ENCODE results near the gene NPIPB9.
"Not testable (repeated sequence)": the region's sequence is repeated elsewhere in the genome, so short reads cannot be mapped to it uniquely, and the experiment has no call there.

The NPIPB9 gene

DNA sequence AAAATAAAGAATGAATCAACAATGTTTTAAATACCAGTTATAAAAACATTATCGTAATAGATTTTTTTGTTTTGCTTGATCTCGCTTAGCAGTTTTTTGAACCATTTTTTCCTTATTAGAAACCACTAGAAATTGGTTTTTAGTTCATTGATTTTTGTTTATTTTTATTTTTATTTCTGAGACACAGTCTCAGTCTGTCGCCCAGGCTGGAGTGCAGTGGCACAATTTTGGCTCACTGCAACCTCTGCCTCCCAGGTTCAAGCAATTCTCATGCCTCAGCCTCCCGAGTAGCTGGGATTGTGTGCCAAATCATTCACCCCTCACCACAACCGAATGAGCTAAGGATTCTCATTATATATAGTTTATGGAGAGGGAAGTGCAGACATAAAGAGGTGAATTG is at the start of gene NPIPB9:
TSS of gene NPIPB9 (plus strand) at position 301 of the 400 bp plus-strand sequence.
- H3K36me3 ChIP-seq (ENCODE audit: control insufficient read depth, insufficient read depth, low read length); H3K27me3 ChIP-seq (ENCODE audit: control insufficient read depth, insufficient read depth, low read length); H3K4me1 ChIP-seq (ENCODE audit: control insufficient read depth, insufficient read depth, low read length); H3K9me3 ChIP-seq (ENCODE audit: control insufficient read depth, low read length); H3K9ac ChIP-seq (ENCODE audit: low read length); H3K4me3 ChIP-seq (ENCODE audit: low read length): not testable (repeated sequence)

- not testable (repeated sequence) for H3K4me1 ChIP-seq (ENCODE audit: control insufficient read depth, insufficient read depth, low read length); H3K9ac ChIP-seq (ENCODE audit: low read length); H3K36me3 ChIP-seq (ENCODE audit: control insufficient read depth, insufficient read depth, low read length); H3K27me3 ChIP-seq (ENCODE audit: control insufficient read depth, insufficient read depth, low read length); H3K4me3 ChIP-seq (ENCODE audit: low read length); H3K9me3 ChIP-seq (ENCODE audit: control insufficient read depth, low read length)
Measured at GRCh38 chr16:28704246-28704645, 47.3 kb upstream of the NPIPB9 start.

- not testable (repeated sequence) for H3K9me3 ChIP-seq (ENCODE audit: control insufficient read depth, low read length); H3K36me3 ChIP-seq (ENCODE audit: control insufficient read depth, insufficient read depth, low read length); H3K4me3 ChIP-seq (ENCODE audit: low read length); H3K27me3 ChIP-seq (ENCODE audit: control insufficient read depth, insufficient read depth, low read length); H3K4me1 ChIP-seq (ENCODE audit: control insufficient read depth, insufficient read depth, low read length); H3K9ac ChIP-seq (ENCODE audit: low read length)
Measured at GRCh38 chr16:28711220-28712083, 40.1 kb upstream of the NPIPB9 start, which contains the start of gene EIF3C. Gene EIF3C, plus strand, starts transcription at chr16:28711464. Its CDS starts 223 bp downstream, at chr16:28711687.

GRCh38 chr16:28722852-28723650 is 28.5 kb upstream of the NPIPB9 start:
- not testable (repeated sequence) for H3K4me1 ChIP-seq (ENCODE audit: control insufficient read depth, insufficient read depth, low read length); H3K4me3 ChIP-seq (ENCODE audit: low read length); H3K9me3 ChIP-seq (ENCODE audit: control insufficient read depth, low read length); H3K27me3 ChIP-seq (ENCODE audit: control insufficient read depth, insufficient read depth, low read length); H3K9ac ChIP-seq (ENCODE audit: low read length); H3K36me3 ChIP-seq (ENCODE audit: control insufficient read depth, insufficient read depth, low read length)

DNA sequence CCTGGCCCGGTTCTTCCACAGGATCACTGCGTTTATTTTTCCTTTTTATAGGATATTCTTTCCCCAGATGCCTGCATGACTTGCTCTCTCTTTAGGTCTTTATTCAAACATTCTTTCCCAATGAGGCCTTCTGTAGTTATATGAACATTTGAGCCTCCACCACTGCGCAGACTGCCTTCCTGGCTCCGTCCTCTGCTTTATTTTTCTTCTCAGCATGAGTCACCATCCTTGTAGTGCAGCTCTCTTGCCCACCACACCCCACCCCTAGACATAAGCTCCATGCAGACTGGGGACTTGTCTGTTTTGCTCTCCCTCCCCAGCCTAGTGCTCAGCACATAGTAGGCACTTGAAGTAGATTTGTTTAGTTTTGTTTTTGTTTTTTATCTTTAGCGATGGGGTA is 20.3 kb upstream of the NPIPB9 start:
- H3K36me3 ChIP-seq (ENCODE audit: control insufficient read depth, insufficient read depth, low read length); H3K9me3 ChIP-seq (ENCODE audit: control insufficient read depth, low read length); H3K4me1 ChIP-seq (ENCODE audit: control insufficient read depth, insufficient read depth, low read length); H3K9ac ChIP-seq (ENCODE audit: low read length); H3K4me3 ChIP-seq (ENCODE audit: low read length); H3K27me3 ChIP-seq (ENCODE audit: control insufficient read depth, insufficient read depth, low read length): not testable (repeated sequence)

DNA sequence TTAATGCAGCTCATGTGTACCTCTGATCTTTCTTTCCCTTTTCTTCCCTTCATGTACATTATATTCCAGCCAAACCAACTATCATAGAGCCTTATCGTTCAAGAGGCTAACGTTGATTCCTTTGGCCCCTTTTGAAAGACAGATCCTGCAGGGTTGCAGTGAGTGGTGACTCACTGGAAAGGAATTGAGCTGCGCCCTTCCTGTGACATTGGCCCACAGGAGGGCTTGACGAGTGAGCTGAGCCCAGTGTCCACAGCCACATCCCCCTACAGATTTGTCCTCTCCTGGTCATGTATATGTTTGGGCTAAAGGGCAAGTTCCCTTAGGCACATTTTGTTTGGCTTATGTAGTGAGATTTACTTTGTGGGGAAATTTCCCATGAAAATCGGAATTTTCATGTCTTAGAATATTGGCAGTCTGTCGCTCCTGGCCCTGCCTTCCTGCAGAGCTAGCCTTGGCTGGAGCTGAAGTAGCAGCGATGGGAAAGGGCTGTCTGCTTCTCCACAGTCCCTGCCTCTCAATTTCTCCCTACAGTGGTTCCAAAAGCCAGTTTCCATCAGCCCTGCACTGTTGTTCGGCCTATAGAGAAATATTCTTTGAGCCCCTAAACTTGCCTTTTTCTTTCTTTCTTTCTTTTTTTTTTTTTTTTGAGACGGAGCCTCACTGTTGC is 19.0 kb upstream of the NPIPB9 start:
- H3K4me1 ChIP-seq (ENCODE audit: control insufficient read depth, insufficient read depth, low read length); H3K9me3 ChIP-seq (ENCODE audit: control insufficient read depth, low read length); H3K27me3 ChIP-seq (ENCODE audit: control insufficient read depth, insufficient read depth, low read length); H3K4me3 ChIP-seq (ENCODE audit: low read length); H3K9ac ChIP-seq (ENCODE audit: low read length); H3K36me3 ChIP-seq (ENCODE audit: control insufficient read depth, insufficient read depth, low read length): not testable (repeated sequence)

DNA sequence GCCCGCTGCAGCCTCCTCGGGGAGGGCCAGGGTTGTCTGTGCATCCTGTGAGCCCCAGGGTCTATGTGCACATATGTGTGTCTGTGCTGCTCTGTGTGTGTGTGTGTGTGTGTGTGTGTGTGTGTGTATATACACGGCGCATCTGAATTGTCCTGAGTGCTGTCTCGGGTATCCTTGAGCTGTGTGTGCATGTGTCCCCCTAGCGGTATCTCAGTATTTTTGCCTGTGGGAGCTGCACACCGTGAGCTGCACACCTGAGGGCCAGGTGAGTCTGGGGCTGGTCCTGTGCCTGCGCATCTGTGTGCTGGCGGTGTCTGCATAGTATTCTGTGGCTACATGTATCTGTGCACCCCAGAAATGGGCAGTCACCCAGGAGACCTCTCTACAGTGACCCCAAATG is 11.8 kb upstream of the NPIPB9 start:
- H3K4me3 ChIP-seq (ENCODE audit: low read length); H3K36me3 ChIP-seq (ENCODE audit: control insufficient read depth, insufficient read depth, low read length); H3K9ac ChIP-seq (ENCODE audit: low read length); H3K4me1 ChIP-seq (ENCODE audit: control insufficient read depth, insufficient read depth, low read length); H3K9me3 ChIP-seq (ENCODE audit: control insufficient read depth, low read length); H3K27me3 ChIP-seq (ENCODE audit: control insufficient read depth, insufficient read depth, low read length): not testable (repeated sequence)

DNA sequence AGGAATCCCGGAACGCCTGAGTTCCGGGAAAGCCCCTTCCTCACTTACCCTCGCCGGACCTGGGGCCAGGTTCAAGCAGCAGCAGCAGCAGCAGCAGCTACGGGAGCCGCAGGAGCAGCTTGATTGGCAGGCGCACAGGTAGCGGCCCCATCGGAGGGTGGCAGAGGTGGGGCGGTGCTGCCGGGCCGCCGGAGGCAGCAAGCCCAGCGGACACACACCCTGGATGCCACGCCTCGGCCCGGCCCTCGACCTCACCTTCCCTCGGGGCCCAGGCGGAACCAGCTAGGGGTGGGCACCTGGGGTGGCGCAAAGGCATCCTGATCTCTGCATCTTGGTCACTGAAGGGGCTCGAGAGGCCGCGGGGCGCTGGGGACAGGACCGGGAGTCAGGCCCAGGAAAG is 11.0 kb upstream of the NPIPB9 start:
- not testable (repeated sequence) for H3K4me3 ChIP-seq (ENCODE audit: low read length); H3K27me3 ChIP-seq (ENCODE audit: control insufficient read depth, insufficient read depth, low read length); H3K4me1 ChIP-seq (ENCODE audit: control insufficient read depth, insufficient read depth, low read length); H3K36me3 ChIP-seq (ENCODE audit: control insufficient read depth, insufficient read depth, low read length); H3K9ac ChIP-seq (ENCODE audit: low read length); H3K9me3 ChIP-seq (ENCODE audit: control insufficient read depth, low read length)

GRCh38 chr16:28741295-28741694 is 10.3 kb upstream of the NPIPB9 start:
- H3K27me3 ChIP-seq (ENCODE audit: control insufficient read depth, insufficient read depth, low read length); H3K4me3 ChIP-seq (ENCODE audit: low read length); H3K9ac ChIP-seq (ENCODE audit: low read length); H3K36me3 ChIP-seq (ENCODE audit: control insufficient read depth, insufficient read depth, low read length); H3K4me1 ChIP-seq (ENCODE audit: control insufficient read depth, insufficient read depth, low read length); H3K9me3 ChIP-seq (ENCODE audit: control insufficient read depth, low read length): not testable (repeated sequence)

- H3K36me3 ChIP-seq (ENCODE audit: control insufficient read depth, insufficient read depth, low read length); H3K27me3 ChIP-seq (ENCODE audit: control insufficient read depth, insufficient read depth, low read length); H3K9ac ChIP-seq (ENCODE audit: low read length); H3K9me3 ChIP-seq (ENCODE audit: control insufficient read depth, low read length); H3K4me1 ChIP-seq (ENCODE audit: control insufficient read depth, insufficient read depth, low read length); H3K4me3 ChIP-seq (ENCODE audit: low read length): not testable (repeated sequence)
Measured at GRCh38 chr16:28746618-28747350, 4.8 kb upstream of the NPIPB9 start.

- not testable (repeated sequence) for H3K27me3 ChIP-seq (ENCODE audit: control insufficient read depth, insufficient read depth, low read length); H3K36me3 ChIP-seq (ENCODE audit: control insufficient read depth, insufficient read depth, low read length); H3K4me1 ChIP-seq (ENCODE audit: control insufficient read depth, insufficient read depth, low read length); H3K9ac ChIP-seq (ENCODE audit: low read length); H3K9me3 ChIP-seq (ENCODE audit: control insufficient read depth, low read length); H3K4me3 ChIP-seq (ENCODE audit: low read length)
Measured at GRCh38 chr16:28749997-28750465, 1.6 kb upstream of the NPIPB9 start.
